Stomach (tissue), 19 donors: ENCODE data around the gene HGS. TPM values are rescaled to one million over a fixed set of nuclear protein-coding genes. Genes with fewer than 3 reads are reported as not detected.

Source experiments
- DNase-seq, 2 donors: peaks; one replicate each; pipeline versions ENCODE4 v3.0.0 to v3.0.0-alpha.2; 2013 to 2019
- H3K27ac ChIP-seq, 5 donors: fragments of 200-600 bp in 4 of 5; sonication (generic) in 4 of 5; one replicate each; pipeline ENCODE4 v1.5.1; 2013 to 2019; ENCODE audit warnings: mild to moderate bottlenecking in 1 of 5, moderate library complexity in 1 of 5
- H3K27me3 ChIP-seq, 3 donors: fragments of 200-600 bp; sonication (generic); one replicate each; pipeline ENCODE4 v1.5.1; 2017 to 2019; ENCODE audit warnings: mixed run types in 1 of 3
- H3K36me3 ChIP-seq, 4 donors: fragments of 200-600 bp; sonication (generic); 1 replicate in 3 of 4; 2 replicates in 1 of 4; pipeline ENCODE4 v1.5.1; 2016 to 2019
- H3K4me1 ChIP-seq, 4 donors: fragments of 200-600 bp; sonication (generic); one replicate each; pipeline ENCODE4 v1.5.1; 2016 to 2019
- H3K4me3 ChIP-seq, 4 donors: fragments of 200-600 bp; sonication (generic) in 3 of 4; one replicate each; pipeline ENCODE4 v1.5.1; 2016 to 2019; ENCODE audit warnings: mild to moderate bottlenecking in 1 of 4
- H3K9me3 ChIP-seq, 4 donors: fragments of 200-600 bp; sonication (generic); one replicate each; pipeline ENCODE4 v1.5.1; 2016 to 2019
- EP300 ChIP-seq: sonication (generic); formaldehyde crosslinking; IDR thresholded peaks from one replicate; pipeline ENCODE4 v1.6.1; 2017; ENCODE audit warnings: antibody characterized with exemption
- POLR2A ChIP-seq, 4 donors: fragments of 450-650 bp; IDR thresholded peaks; one replicate each; pipeline ENCODE4 v1.6.1; 2016; ENCODE audit warnings: antibody characterized with exemption in 4 of 4, control low read depth in 2 of 4, mild to moderate bottlenecking in 1 of 4, moderate library complexity in 1 of 4
- POLR2AphosphoS5 ChIP-seq, 3 donors: sonication (generic); formaldehyde crosslinking; IDR thresholded peaks; one replicate each; pipeline ENCODE4 v1.6.1; 2016; ENCODE audit warnings: antibody characterized with exemption in 3 of 3
- WGBS, 5 donors: extraction: QIAGEN DNeasy Blood & Tissue Kit in 3 of 5; methylation state at CpG; one replicate each; pipeline versions ENCODE4 v1.1.5 to v1.1.7; 2013 to 2018; 5-methylcytosine and 5-hydroxymethylcytosine counted together
- intact Hi-C: fragments of 100-400 bp; cut with DNase I; formaldehyde crosslinking; loops from one replicate; pipeline ENCODE4 v1.15.1; 2023; ENCODE audit warnings: low total_unique reads
- long read RNA-seq, 10 donors: transcript quantifications; one replicate each; lab custom pipeline, GENCODE V29; 2026
- polyA plus RNA-seq, 3 donors: library from polyadenylated mRNA; stranded (reverse); fragments of 200-250 nt; gene quantifications; one replicate each; pipeline ENCODE4 v1.2.3, GENCODE V29; 2013
- total RNA-seq, 5 donors: library from RNA; depleted of rRNA; stranded (reverse); fragments of >200 nt; gene quantifications; one replicate each; pipeline versions ENCODE4 v1.1.0 to v1.2.3, GENCODE V29; 2014 to 2016
- TF ChIP-seq, protein P1 (sequence below), 7 experiments: fragments of 450-650 bp in 4 of 7; fragments of 200-600 bp in 3 of 7; sonication (generic) in 3 of 7; IDR thresholded peaks; one replicate each; pipeline ENCODE4 v1.5.1; 2016 to 2019; ENCODE audit warnings: antibody characterized with exemption in 7 of 7, control low read depth in 2 of 7, mild to moderate bottlenecking in 1 of 7
- donor health status: healthy with polysubstance abuse.
- donor health status: Bipolar disorder and iron deficiency.
- donor health status: healthy.

The HGS gene
- total RNA-seq, result 100 to 1,000 TPM in 4 of 5 donors, 10 to 100 TPM in 1; 52.0 to 275 (median 142) TPM
- 100 to 1,000 TPM in 2 of 3 donors, 10 to 100 TPM in 1; 86.1 to 138 (median 105) TPM for polyA plus RNA-seq
- long read RNA-seq, donor 1, partial matches to known transcripts, result 0 of 3 reads
- long read RNA-seq, donor 1, other reads (novel, unspliced or antisense), result 0 of 3 reads
- long read RNA-seq, donor 2, partial matches to known transcripts, result 10 of 20 reads
- long read RNA-seq, donor 2, other reads (novel, unspliced or antisense), result 5 of 20 reads
- long read RNA-seq, donor 3, partial matches to known transcripts, result 6 of 19 reads
- long read RNA-seq, donor 3, other reads (novel, unspliced or antisense), result 5 of 19 reads
- long read RNA-seq, donor 4, partial matches to known transcripts, result 0 of 1 reads
- long read RNA-seq, donor 4, other reads (novel, unspliced or antisense), result 0 of 1 reads
- long read RNA-seq, donor 5, partial matches to known transcripts, result 5 of 9 reads
- long read RNA-seq, donor 5, other reads (novel, unspliced or antisense), result 0 of 9 reads
- long read RNA-seq, donor 6, transcript HGS-201 (22 exons, 2,970 nt), result major isoform, 9 of 31 reads
- long read RNA-seq, donor 6, partial matches to known transcripts, result 19 of 31 reads
- long read RNA-seq, donor 6, other reads (novel, unspliced or antisense), result 0 of 31 reads
- long read RNA-seq, donor 7, partial matches to known transcripts, result 28 of 37 reads
- long read RNA-seq, donor 7, other reads (novel, unspliced or antisense), result 0 of 37 reads
- long read RNA-seq, donor 8, partial matches to known transcripts, result 15 of 21 reads
- long read RNA-seq, donor 8, other reads (novel, unspliced or antisense), result 0 of 21 reads
- long read RNA-seq, donor 9, partial matches to known transcripts, result 30 of 34 reads
- long read RNA-seq, donor 9, other reads (novel, unspliced or antisense), result 0 of 34 reads
- long read RNA-seq, donor 10, partial matches to known transcripts, result 0 of 7 reads
- long read RNA-seq, donor 10, other reads (novel, unspliced or antisense), result 0 of 7 reads

GRCh38 chr17:81683584-81684441, at the start of gene HGS, which contains the start of gene ARL16:
TSS of gene HGS (plus strand) at chr17:81684011. CDS start at chr17:81684067, 56 bp downstream.
TSS of gene ARL16 (minus strand) at chr17:81683797. CDS start at chr17:81683753, 44 bp downstream.
- H3K36me3 ChIP-seq, result peaks cover 27 to 58% (median 50%) of the 10 kb centered on the region in 4 donors
- 1% methylated on average over 19 to 112 of the region's 112 CpGs for WGBS, 5 donors
- intact Hi-C loops, result no loop called here
- no peaks in the 10 kb centered on the region for H3K9me3 ChIP-seq
- DNase-seq, result peak; percentile 99 to 100
- TF ChIP-seq POLR2AphosphoS5 (IDR thresholded peaks at IDR 0.05), result peak; percentile 52 to 93 (median 77)
- TF ChIP-seq, protein P1, sequence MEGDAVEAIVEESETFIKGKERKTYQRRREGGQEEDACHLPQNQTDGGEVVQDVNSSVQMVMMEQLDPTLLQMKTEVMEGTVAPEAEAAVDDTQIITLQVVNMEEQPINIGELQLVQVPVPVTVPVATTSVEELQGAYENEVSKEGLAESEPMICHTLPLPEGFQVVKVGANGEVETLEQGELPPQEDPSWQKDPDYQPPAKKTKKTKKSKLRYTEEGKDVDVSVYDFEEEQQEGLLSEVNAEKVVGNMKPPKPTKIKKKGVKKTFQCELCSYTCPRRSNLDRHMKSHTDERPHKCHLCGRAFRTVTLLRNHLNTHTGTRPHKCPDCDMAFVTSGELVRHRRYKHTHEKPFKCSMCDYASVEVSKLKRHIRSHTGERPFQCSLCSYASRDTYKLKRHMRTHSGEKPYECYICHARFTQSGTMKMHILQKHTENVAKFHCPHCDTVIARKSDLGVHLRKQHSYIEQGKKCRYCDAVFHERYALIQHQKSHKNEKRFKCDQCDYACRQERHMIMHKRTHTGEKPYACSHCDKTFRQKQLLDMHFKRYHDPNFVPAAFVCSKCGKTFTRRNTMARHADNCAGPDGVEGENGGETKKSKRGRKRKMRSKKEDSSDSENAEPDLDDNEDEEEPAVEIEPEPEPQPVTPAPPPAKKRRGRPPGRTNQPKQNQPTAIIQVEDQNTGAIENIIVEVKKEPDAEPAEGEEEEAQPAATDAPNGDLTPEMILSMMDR (IDR thresholded peaks at IDR 0.05), result no peak
- TF ChIP-seq EP300, result no peak
- peak in 1 of 4 donors; percentile 22 for TF ChIP-seq POLR2A (IDR thresholded peaks at IDR 0.05)
- H3K27ac ChIP-seq, result peak within 1 kb of the TSS; percentile 83 to 93 (median 87)
- peak within 1 kb of the TSS; percentile 87 to 100 (median 96) for H3K4me3 ChIP-seq
- peaks cover 27 to 44% (median 37%) of the 10 kb centered on the region in 4 donors for H3K4me1 ChIP-seq
- H3K27me3 ChIP-seq, result no peaks in the 10 kb centered on the region

DNA sequence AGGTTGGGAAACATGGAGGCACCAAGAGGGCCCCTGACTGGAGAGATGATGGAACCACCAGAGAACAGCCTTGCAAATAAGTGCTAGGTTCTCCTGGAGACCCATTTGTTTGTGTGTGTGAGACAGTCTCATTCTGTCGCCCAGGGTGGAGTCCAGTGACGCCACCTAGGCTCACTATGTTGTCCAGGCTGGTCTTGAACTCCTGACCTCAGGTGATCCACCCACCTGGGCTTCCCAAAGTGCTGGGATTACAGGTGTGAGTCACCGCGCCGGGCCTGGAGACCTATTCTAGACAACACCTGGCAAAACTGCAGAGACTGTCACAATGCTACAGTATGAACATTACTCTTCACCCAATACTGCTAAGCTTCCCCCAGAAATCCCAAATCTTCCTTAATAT, 48.4 kb upstream of the HGS start:
- intact Hi-C loops, result no loop called here
- H3K27ac ChIP-seq, result peak overlapping the region in 2 of 5 donors; percentile 89 to 94
- no peaks in the 10 kb centered on the region for H3K27me3 ChIP-seq
- no peak for DNase-seq
- no peaks in the 10 kb centered on the region for H3K9me3 ChIP-seq
- peak overlapping the region; percentile 65 to 97 (median 80) for H3K4me3 ChIP-seq
- peaks cover 20 to 46% (median 40%) of the 10 kb centered on the region in 4 donors for H3K4me1 ChIP-seq
- no peak for TF ChIP-seq POLR2A (IDR thresholded peaks at IDR 0.05)
- TF ChIP-seq EP300, result no peak
- no peak for TF ChIP-seq POLR2AphosphoS5 (IDR thresholded peaks at IDR 0.05)
- TF ChIP-seq, protein P1 (IDR thresholded peaks at IDR 0.05), result no peak
- 63 to 85% (median 76%) methylated on average over 4 to 5 of the region's 5 CpGs for WGBS, 5 donors
- H3K36me3 ChIP-seq, result peaks cover 0 to 12% (median 9%) of the 10 kb centered on the region in 4 donors

GRCh38 chr17:81635973-81636504, 47.8 kb upstream of the HGS start:
- no peak for DNase-seq
- Histone ChIP-seq H3K4me3 (peak overlapping the region; percentile 65 to 97 (median 80)), H3K9me3 (no peaks in the 10 kb centered on the region), H3K27me3 (no peaks in the 10 kb centered on the region), H3K4me1 (peaks cover 20 to 46% (median 40%) of the 10 kb centered on the region in 4 donors), H3K27ac (peak overlapping the region; percentile 89 to 96 (median 95)), H3K36me3 (peaks cover 0 to 7% (median 6%) of the 10 kb centered on the region in 4 donors)
- 28 to 36% (median 30%) methylated on average over 18 of the region's 18 CpGs for WGBS, 5 donors
- TF ChIP-seq EP300, result no peak
- no peak for TF ChIP-seq POLR2A (IDR thresholded peaks at IDR 0.05)
- TF ChIP-seq, protein P1 (IDR thresholded peaks at IDR 0.05), result no peak
- no peak for TF ChIP-seq POLR2AphosphoS5 (IDR thresholded peaks at IDR 0.05)
- intact Hi-C loops, result no loop called here
